Measurements from ENCODE around the gene GPC5.

Gene GPC5

DNA sequence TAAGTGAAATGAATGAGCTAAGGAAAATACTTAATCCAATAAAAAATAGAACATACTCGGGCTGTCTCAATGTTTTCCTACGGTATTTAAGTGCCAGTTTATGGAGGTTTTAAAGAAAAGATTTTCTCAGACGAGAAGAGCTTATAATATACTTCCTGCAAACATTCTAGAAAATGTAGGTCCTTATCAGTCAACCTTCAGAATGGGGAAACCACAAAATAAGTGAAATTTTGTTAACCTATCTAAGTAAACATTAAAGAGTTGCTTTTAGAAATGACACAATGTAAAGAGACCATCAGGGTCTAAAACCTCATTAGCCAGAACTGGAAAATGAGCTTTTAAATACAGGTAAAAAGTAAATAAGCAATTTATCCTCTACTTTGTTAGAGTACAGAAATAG is 38.8 kb upstream of the GPC5 start:
- DNase-seq (ENCODE audit: extremely low read depth, low read depth), result no peak
- TF ChIP-seq, protein P1, sequence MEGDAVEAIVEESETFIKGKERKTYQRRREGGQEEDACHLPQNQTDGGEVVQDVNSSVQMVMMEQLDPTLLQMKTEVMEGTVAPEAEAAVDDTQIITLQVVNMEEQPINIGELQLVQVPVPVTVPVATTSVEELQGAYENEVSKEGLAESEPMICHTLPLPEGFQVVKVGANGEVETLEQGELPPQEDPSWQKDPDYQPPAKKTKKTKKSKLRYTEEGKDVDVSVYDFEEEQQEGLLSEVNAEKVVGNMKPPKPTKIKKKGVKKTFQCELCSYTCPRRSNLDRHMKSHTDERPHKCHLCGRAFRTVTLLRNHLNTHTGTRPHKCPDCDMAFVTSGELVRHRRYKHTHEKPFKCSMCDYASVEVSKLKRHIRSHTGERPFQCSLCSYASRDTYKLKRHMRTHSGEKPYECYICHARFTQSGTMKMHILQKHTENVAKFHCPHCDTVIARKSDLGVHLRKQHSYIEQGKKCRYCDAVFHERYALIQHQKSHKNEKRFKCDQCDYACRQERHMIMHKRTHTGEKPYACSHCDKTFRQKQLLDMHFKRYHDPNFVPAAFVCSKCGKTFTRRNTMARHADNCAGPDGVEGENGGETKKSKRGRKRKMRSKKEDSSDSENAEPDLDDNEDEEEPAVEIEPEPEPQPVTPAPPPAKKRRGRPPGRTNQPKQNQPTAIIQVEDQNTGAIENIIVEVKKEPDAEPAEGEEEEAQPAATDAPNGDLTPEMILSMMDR (IDR thresholded peaks at IDR 0.05; ENCODE audit: low read depth, low read length), result no peak

DNA sequence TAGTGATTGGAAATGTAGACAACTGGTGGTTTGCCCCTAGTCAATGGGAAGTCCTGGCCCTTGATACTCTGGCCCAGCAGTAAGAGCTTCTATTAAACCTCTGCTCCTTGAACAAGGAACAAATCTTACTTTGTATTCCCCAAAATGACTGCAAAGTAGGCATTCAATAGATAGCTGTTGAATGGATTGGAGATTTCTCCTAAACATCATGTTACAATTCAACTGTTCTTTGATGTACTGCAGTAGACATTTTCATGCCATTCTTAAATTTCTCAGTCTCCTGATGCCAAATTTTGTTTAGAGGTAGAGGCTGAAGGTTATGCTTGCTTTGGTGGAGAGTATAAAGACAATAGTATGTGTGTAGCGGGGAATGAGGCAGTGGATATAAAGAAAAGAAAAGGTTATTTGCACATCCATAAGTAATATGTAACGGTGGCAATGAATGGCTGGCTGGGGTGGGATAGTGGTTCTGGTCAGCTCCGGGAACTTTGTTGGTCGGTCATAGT is 38.1 kb upstream of the GPC5 start:
- TF ChIP-seq, protein P1 (IDR thresholded peaks at IDR 0.05; ENCODE audit: low read depth, low read length), result no peak

DNA sequence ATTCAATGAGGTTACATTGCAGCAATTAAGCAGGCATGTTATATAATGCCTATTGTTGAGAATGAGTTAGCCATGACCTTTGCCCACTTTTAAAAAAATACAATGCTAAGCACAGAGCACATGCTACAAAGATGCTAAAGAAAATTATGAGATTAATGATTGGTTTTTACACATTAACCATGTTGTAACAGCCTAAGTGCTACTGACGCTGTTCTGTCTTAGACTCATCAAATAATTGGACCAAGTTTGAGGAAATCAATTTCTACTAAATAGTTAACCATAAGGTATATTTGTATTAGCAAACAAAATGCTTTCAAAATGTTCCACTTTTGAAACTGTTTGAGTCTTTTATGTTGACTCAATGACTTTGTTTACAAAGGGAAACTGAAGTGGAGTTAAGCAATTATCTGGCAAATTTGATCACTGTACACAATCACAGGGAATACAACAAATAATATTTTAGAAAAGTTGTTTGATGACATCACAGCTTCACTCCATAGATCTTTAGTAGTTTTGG is 36.6 kb upstream of the GPC5 start:
- TF ChIP-seq, protein P1 (IDR thresholded peaks at IDR 0.05; ENCODE audit: low read depth, low read length), result no peak
- no peak for DNase-seq (ENCODE audit: extremely low read depth, low read depth)

More for the DNA sequence above, 38.1 kb upstream of the GPC5 start:
- no peak for DNase-seq (ENCODE audit: extremely low read depth, low read depth)

DNA sequence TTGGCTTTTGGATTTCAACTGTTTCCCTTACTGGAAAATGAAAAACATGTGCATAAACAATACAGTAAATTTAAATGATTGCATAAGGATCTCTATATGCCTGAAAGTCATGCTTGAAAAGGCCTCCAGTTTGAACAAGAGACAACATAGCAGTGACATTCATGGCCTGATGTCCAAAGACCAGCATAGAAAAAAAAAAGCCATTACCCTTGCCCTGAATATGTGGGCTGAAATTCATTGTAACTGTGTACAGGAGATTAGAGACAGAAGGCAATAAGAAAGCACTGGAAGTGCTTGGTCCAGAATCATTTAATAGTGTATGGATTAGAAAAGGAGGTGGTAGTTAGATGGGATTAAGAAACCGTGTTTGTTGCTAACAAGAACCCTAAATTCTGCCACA is 35.5 kb upstream of the GPC5 start:
- DNase-seq (ENCODE audit: extremely low read depth, low read depth), result no peak
- TF ChIP-seq, protein P1 (IDR thresholded peaks at IDR 0.05; ENCODE audit: low read depth, low read length), result no peak

DNA sequence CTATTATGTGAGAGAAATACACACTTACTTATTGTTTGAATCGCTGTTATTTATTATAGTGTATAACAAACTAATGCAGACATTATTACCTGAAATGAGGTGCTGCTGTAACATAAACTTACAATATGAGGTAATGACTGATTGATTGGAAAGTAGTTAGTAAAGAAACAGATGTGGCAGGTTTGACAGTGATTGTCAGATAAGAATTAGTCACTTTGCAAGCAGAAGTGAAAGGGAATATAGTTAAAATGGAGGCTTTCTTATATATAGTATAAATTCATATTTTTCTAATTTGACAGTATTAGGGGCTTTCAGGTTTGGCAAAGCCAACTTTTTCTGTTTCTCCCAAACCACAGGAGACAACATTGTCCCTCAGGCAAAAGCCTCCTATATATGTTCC is 30.3 kb upstream of the GPC5 start:
- TF ChIP-seq, protein P1 (IDR thresholded peaks at IDR 0.05; ENCODE audit: low read depth, low read length), result no peak
- no peak for DNase-seq (ENCODE audit: extremely low read depth, low read depth)

DNA sequence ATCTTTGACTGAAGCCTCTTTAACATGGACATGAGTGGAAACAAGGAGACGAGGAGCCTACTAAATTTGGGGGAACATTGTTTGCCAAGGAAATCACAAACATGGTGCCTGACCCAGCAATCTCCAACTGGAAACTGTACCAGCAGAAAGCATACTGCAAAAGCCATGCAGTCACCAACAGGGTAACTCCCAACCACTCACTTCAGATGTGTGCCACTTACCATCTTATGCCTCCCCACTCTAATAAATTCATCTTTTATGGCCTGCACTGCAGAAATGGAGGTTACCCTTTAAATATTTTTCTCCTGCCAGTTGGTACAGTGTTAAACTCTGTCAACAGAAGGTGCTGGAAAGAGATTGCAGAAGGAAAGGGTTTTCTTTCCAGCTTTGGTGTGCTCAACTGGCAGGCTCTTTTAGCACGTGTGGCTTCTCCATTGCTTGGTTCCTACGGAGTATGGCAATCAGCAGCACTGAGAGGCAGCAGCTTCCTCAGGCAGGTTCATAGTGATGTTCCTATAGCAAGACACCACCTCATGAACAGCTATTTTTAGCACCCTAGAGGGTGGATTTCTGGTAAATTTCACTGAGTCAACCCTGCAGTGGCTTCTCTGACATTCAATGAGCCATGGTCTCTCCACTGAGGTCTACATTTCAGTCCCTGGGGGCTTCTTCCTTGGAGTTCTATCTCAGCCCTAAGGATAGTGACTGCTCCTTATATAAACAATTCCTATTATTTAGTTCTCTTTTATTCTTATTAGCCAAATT is 29.6 kb upstream of the GPC5 start:
- TF ChIP-seq, protein P1 (IDR thresholded peaks at IDR 0.05; ENCODE audit: low read depth, low read length), result no peak
- no peak for DNase-seq (ENCODE audit: extremely low read depth, low read depth)

DNA sequence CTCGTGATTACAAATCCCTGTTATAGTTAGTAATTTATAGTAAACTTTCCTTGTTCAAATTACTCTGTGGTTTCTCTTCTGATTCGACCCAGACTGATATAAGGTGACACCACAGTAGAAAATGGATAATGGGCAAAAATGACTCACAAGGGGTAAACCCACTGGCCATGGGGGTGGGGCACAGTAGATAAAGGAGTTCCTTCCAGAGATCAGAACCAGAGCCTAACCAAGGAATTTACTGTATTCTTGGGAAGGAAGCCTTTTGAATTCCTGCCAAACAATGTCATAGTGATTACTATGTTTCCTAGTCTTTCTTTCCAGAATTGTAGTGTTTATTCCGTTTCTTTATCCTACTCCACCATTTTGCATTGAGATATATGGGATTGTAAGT is 29.0 kb upstream of the GPC5 start:
- no peak for DNase-seq (ENCODE audit: extremely low read depth, low read depth)
- TF ChIP-seq, protein P1 (IDR thresholded peaks at IDR 0.05; ENCODE audit: low read depth, low read length), result no peak

Measured in AG09319 (cell line).